Measurements from ENCODE around the gene ZNF780A. TPM values are rescaled to one million over a fixed set of nuclear protein-coding genes. Genes with fewer than 3 reads are reported as not detected.
"Not testable (repeated sequence)": the region's sequence is repeated elsewhere in the genome, so short reads cannot be mapped to it uniquely, and the experiment has no call there.

The ZNF780A gene
- total RNA-seq, 1 experiment from 2014 or later, result 15.9 TPM

DNA sequence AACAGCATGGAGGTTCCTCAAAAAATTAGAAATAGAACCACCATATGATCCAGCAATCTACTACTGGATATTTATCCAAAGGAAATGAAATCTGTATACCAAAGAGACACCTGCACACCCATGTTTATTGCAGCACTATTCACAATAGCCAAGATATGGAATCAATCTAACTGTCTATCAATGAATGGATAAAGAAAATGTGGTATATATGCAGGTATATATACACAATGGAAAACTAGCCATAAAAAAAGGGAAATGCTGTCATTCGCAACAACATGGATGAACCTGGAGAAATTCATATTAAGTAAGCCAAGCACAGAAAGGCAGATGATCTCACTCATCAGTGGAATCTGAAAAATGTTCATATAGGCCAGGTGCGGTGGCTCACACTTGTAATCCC lies 37.3 kb downstream of the ZNF780A start:
- H3K4me1 ChIP-seq (ENCODE audit: insufficient read depth, low read length, poor library complexity, severe bottlenecking), result peaks cover 7% of the 10 kb centered on the region
- no peak for TF ChIP-seq EZH2 (IDR thresholded peaks at IDR 0.05; ENCODE audit: borderline replicate concordance, low read depth, low read length, poor library complexity, severe bottlenecking)
- TF ChIP-seq, protein P1, sequence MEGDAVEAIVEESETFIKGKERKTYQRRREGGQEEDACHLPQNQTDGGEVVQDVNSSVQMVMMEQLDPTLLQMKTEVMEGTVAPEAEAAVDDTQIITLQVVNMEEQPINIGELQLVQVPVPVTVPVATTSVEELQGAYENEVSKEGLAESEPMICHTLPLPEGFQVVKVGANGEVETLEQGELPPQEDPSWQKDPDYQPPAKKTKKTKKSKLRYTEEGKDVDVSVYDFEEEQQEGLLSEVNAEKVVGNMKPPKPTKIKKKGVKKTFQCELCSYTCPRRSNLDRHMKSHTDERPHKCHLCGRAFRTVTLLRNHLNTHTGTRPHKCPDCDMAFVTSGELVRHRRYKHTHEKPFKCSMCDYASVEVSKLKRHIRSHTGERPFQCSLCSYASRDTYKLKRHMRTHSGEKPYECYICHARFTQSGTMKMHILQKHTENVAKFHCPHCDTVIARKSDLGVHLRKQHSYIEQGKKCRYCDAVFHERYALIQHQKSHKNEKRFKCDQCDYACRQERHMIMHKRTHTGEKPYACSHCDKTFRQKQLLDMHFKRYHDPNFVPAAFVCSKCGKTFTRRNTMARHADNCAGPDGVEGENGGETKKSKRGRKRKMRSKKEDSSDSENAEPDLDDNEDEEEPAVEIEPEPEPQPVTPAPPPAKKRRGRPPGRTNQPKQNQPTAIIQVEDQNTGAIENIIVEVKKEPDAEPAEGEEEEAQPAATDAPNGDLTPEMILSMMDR (conservative IDR thresholded peaks at IDR 0.05; ENCODE audit: low read depth, low read length), result no peak
- BruUV-seq (replicated peaks), result no TSS peak
- H3K4me3 ChIP-seq (ENCODE audit: low read depth, low read length, poor library complexity, severe bottlenecking), result no peak overlapping the region
- intact Hi-C loops (cut with micrococcal nuclease; ENCODE audit: unreplicated experiment), result no loop called here
- H3K36me3 ChIP-seq (ENCODE audit: insufficient read depth, low read length, poor library complexity, severe bottlenecking), result peaks cover 8% of the 10 kb centered on the region
- POLR2A ChIA-PET (ENCODE audit: low non-redundant PET), result no interaction called here
- CTCF ChIA-PET, result interaction anchor here (0.6 kb wide), 1 partner anchor 278 kb away, joined by 5 read pairs; no protein-coding TSS in a partner anchor
- no peaks in the 10 kb centered on the region for H3K27me3 ChIP-seq (replicated peaks; ENCODE audit: insufficient read depth, low read depth, low read length, poor library complexity)
- H3K27ac ChIP-seq (ENCODE audit: low read depth, low read length, poor library complexity, severe bottlenecking), result no peak overlapping the region
- no peak for DNase-seq (ENCODE audit: low spot score)
- peaks cover 16% of the 10 kb centered on the region for H3K9me3 ChIP-seq (ENCODE audit: low read depth, low read length, poor library complexity, severe bottlenecking)

- H3K27ac ChIP-seq (ENCODE audit: low read depth, low read length, poor library complexity, severe bottlenecking); H3K27me3 ChIP-seq (replicated peaks; ENCODE audit: insufficient read depth, low read depth, low read length, poor library complexity); intact Hi-C loops (cut with micrococcal nuclease; ENCODE audit: unreplicated experiment); H3K4me3 ChIP-seq (ENCODE audit: low read depth, low read length, poor library complexity, severe bottlenecking); POLR2A ChIA-PET (ENCODE audit: low non-redundant PET); CTCF ChIA-PET; BruUV-seq (replicated peaks); H3K4me1 ChIP-seq (ENCODE audit: insufficient read depth, low read length, poor library complexity, severe bottlenecking); DNase-seq (ENCODE audit: low spot score): not testable (repeated sequence)
- Histone ChIP-seq H3K9me3 (ENCODE audit: low read depth, low read length, poor library complexity, severe bottlenecking) (peaks cover 31% of the 10 kb centered on the region), H3K36me3 (ENCODE audit: insufficient read depth, low read length, poor library complexity, severe bottlenecking) (peaks cover 32% of the 10 kb centered on the region)
Observed at GRCh38 chr19:40041718-40042117, 49.0 kb downstream of the ZNF780A start.

DNA sequence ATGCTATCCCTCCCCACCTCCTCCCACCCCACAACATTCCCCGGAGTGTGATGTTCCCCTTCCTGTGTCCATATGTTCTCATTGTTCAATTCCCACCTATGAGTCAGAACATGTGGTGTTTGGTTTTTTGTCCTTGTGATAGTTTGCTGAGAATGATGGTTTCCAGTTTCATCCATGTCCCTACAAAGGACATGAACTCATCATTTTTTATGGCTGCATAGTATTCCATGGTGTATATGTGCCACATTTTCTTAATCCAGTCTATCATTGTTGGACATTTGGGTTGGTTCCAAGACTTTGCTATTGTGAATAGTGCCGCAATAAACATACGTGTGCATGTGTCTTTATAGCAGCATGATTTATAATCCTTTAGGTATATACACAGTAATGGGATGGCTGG lies 52.7 kb downstream of the ZNF780A start:
- CTCF ChIA-PET; BruUV-seq (replicated peaks); intact Hi-C loops (cut with micrococcal nuclease; ENCODE audit: unreplicated experiment); POLR2A ChIA-PET (ENCODE audit: low non-redundant PET); H3K36me3 ChIP-seq (ENCODE audit: insufficient read depth, low read length, poor library complexity, severe bottlenecking); H3K4me1 ChIP-seq (ENCODE audit: insufficient read depth, low read length, poor library complexity, severe bottlenecking); DNase-seq (ENCODE audit: low spot score); H3K4me3 ChIP-seq (ENCODE audit: low read depth, low read length, poor library complexity, severe bottlenecking); H3K27ac ChIP-seq (ENCODE audit: low read depth, low read length, poor library complexity, severe bottlenecking); H3K27me3 ChIP-seq (replicated peaks; ENCODE audit: insufficient read depth, low read depth, low read length, poor library complexity): not testable (repeated sequence)
- H3K9me3 ChIP-seq (ENCODE audit: low read depth, low read length, poor library complexity, severe bottlenecking), result peaks cover 44% of the 10 kb centered on the region

DNA sequence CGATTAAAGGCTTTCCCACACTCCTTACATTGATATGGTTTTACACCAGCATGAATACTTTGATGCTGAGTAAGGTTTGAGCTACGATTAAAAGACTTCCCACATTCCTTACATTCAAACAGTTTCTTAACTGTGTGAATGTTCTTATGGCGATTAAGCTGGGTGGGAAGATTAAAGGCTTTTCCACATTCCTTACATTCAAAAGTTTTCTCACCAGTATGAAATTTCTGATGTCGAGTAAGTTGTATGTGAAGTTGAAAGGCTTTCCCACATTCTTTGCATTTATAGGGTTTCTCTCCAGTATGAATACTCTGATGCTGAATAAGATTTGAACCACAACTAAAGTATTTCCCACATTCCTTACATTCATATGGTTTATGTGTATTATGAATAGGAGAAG lies 54.7 kb downstream of the ZNF780A start:
- POLR2A ChIA-PET (ENCODE audit: low non-redundant PET), result no interaction called here

More for the DNA sequence above, 54.7 kb downstream of the ZNF780A start:
- Histone ChIP-seq H3K9me3 (ENCODE audit: low read depth, low read length, poor library complexity, severe bottlenecking) (peaks cover 60% of the 10 kb centered on the region), H3K4me3 (ENCODE audit: low read depth, low read length, poor library complexity, severe bottlenecking) (no peak overlapping the region), H3K4me1 (ENCODE audit: insufficient read depth, low read length, poor library complexity, severe bottlenecking) (no peaks in the 10 kb centered on the region), H3K27ac (ENCODE audit: low read depth, low read length, poor library complexity, severe bottlenecking) (no peak overlapping the region), H3K36me3 (ENCODE audit: insufficient read depth, low read length, poor library complexity, severe bottlenecking) (no peaks in the 10 kb centered on the region), H3K27me3 (replicated peaks; ENCODE audit: insufficient read depth, low read depth, low read length, poor library complexity) (no peaks in the 10 kb centered on the region)
- CTCF ChIA-PET, result no interaction called here
- no peak for DNase-seq (ENCODE audit: low spot score)
- TF ChIP-seq EZH2 (IDR thresholded peaks at IDR 0.05; ENCODE audit: borderline replicate concordance, low read depth, low read length, poor library complexity, severe bottlenecking), result no peak
- TF ChIP-seq, protein P1 (conservative IDR thresholded peaks at IDR 0.05; ENCODE audit: low read depth, low read length), result no peak
- BruUV-seq (replicated peaks), result no TSS peak
- intact Hi-C loops (cut with micrococcal nuclease; ENCODE audit: unreplicated experiment), result no loop called here

Measured in A673 (cell line).